Loucy (cell line): ENCODE measurements around the gene ENTPD1.
"Not testable (repeated sequence)": the region's sequence is repeated elsewhere in the genome, so short reads cannot be mapped to it uniquely, and the experiment has no call there.

ENCODE experiments used
- EZH2phosphoT487 ChIP-seq: fragments of 200-600 bp; IDR thresholded peaks from 2 replicates; pipeline ENCODE4 v1.6.1; 2018; ENCODE audit warnings: antibody characterized with exemption, mild to moderate bottlenecking, moderate library complexity, borderline replicate concordance
- TF ChIP-seq, protein P1 (sequence below): fragments of 200-600 bp; sonication (generic); conservative IDR thresholded peaks from 2 replicates; pipeline ENCODE4 v1.5.1; 2014; ENCODE audit warnings: mild to moderate bottlenecking, antibody characterized with exemption, low read length

GRCh38 chr10:95800286-95800685 lies 44.3 kb downstream of the ENTPD1 start:
- TF ChIP-seq, protein P1, sequence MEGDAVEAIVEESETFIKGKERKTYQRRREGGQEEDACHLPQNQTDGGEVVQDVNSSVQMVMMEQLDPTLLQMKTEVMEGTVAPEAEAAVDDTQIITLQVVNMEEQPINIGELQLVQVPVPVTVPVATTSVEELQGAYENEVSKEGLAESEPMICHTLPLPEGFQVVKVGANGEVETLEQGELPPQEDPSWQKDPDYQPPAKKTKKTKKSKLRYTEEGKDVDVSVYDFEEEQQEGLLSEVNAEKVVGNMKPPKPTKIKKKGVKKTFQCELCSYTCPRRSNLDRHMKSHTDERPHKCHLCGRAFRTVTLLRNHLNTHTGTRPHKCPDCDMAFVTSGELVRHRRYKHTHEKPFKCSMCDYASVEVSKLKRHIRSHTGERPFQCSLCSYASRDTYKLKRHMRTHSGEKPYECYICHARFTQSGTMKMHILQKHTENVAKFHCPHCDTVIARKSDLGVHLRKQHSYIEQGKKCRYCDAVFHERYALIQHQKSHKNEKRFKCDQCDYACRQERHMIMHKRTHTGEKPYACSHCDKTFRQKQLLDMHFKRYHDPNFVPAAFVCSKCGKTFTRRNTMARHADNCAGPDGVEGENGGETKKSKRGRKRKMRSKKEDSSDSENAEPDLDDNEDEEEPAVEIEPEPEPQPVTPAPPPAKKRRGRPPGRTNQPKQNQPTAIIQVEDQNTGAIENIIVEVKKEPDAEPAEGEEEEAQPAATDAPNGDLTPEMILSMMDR, result not testable (repeated sequence)
- TF ChIP-seq EZH2phosphoT487, result not testable (repeated sequence)
